ENCODE results near the gene LHPP. TPM values are rescaled to one million over a fixed set of nuclear protein-coding genes. Genes with fewer than 3 reads are reported as not detected.

The LHPP gene
- total RNA-seq, 4 donors from 2014 or later, result 9.3 to 20.5 (median 14.5) TPM

GRCh38 chr10:124605001-124605370 lies 143.4 kb downstream of the LHPP start:
- TF ChIP-seq CTCF (IDR thresholded peaks at IDR 0.05; ENCODE audit: low read depth), result no peak

- no peak for TF ChIP-seq CTCF (IDR thresholded peaks at IDR 0.05; ENCODE audit: low read depth)
Observed at GRCh38 chr10:124605481-124605855, 143.8 kb downstream of the LHPP start.

- TF ChIP-seq CTCF (IDR thresholded peaks at IDR 0.05; ENCODE audit: low read depth), result no peak
Observed at GRCh38 chr10:124605856-124606812, 144.5 kb downstream of the LHPP start.

- no peak for TF ChIP-seq CTCF (IDR thresholded peaks at IDR 0.05; ENCODE audit: low read depth)
Observed at GRCh38 chr10:124606822-124607221, 145.2 kb downstream of the LHPP start.

GRCh38 chr10:124607693-124608092 lies 146.1 kb downstream of the LHPP start:
- TF ChIP-seq CTCF (IDR thresholded peaks at IDR 0.05; ENCODE audit: low read depth), result no peak

GRCh38 chr10:124608093-124608721 lies 146.6 kb downstream of the LHPP start:
- TF ChIP-seq CTCF (IDR thresholded peaks at IDR 0.05; ENCODE audit: low read depth), result no peak

- no peak for TF ChIP-seq CTCF (IDR thresholded peaks at IDR 0.05; ENCODE audit: low read depth)
Observed at GRCh38 chr10:124609698-124610097, 148.1 kb downstream of the LHPP start.
